A549 (cell line): ENCODE results near the gene SPG11. TPM values are rescaled to one million over a fixed set of nuclear protein-coding genes. Genes with fewer than 3 reads are reported as not detected.

Experiments
- ATAC-seq, 2 experiments: fragments of 200-7000 bp in 1 of 2; fragments of >200 bp in 1 of 2; cut with Nextera tagmentation in 1 of 2; cut with Tn5 transposase in 1 of 2; 3 replicates each; pipeline versions ENCODE4 v1.8.0 to v1.9.1; 2018 to 2020; ENCODE audit warnings: mild to moderate bottlenecking in 1 of 2, moderate library complexity in 1 of 2
- CTCF ChIA-PET: fragments of 300-600 bp; sonication (Branson Sonifier 250); formaldehyde crosslinking; extraction: SDS; loops from one replicate; lab custom pipeline; 2021; ENCODE audit warnings: antibody characterized with exemption, inconsistent platforms; lab: Yijun Ruan, JAX
- POLR2A ChIA-PET: fragments of 350-600 bp; formaldehyde crosslinking; extraction: SDS; loops from one replicate; lab custom pipeline; 2021; ENCODE audit warnings: antibody characterized with exemption, inconsistent platforms; lab: Yijun Ruan, JAX
- DNase-seq, 2 experiments: peaks; one replicate each; pipeline versions ENCODE4 v3.0.0 to v3.0.0-alpha.2; 2011 to 2016; ENCODE audit warnings: low read depth in 1 of 2, low spot score in 1 of 2
- FAIRE-seq: peaks from 2 replicates; lab custom pipeline; 2011; peaks lifted over from hg19 to GRCh38; lab: Jason Lieb, UNC
- H3K27ac ChIP-seq, 2 experiments: fragments of >200 bp; sonication (Bioruptor Twin); formaldehyde crosslinking; 3 replicates each; pipeline ENCODE4 v1.5.1; 2016 to 2017
- H3K4me1 ChIP-seq: fragments of >200 bp; sonication (Bioruptor Twin); formaldehyde crosslinking; 3 replicates; pipeline ENCODE4 v1.6.1; 2016
- H3K4me2 ChIP-seq: fragments of >200 bp; sonication (Bioruptor Twin); formaldehyde crosslinking; 3 replicates; pipeline ENCODE4 v1.6.1; 2016
- H3K4me3 ChIP-seq: fragments of >200 bp; sonication (Bioruptor Twin); formaldehyde crosslinking; 3 replicates; pipeline ENCODE4 v1.5.1; 2016
- H3K9me3 ChIP-seq: fragments of >200 bp; sonication (Bioruptor Twin); formaldehyde crosslinking; 3 replicates; pipeline ENCODE4 v1.6.1; 2016
- CBX2 ChIP-seq: fragments of 200-600 bp; sonication (generic); IDR thresholded peaks from 2 replicates; pipeline ENCODE4 v1.6.1; 2016; ENCODE audit warnings: low read depth, mild to moderate bottlenecking, borderline replicate concordance
- HDAC2 ChIP-seq: fragments of 200-600 bp; sonication (generic); IDR thresholded peaks from 2 replicates; pipeline ENCODE4 v1.6.1; 2016
- HOXB13 ChIP-seq: fragments of 250-450 bp; sonication (Bioruptor Pico); IDR thresholded peaks from 2 replicates; pipeline ENCODE4 v1.5.0; 2020; ENCODE audit warnings: low read depth, mild to moderate bottlenecking, moderate library complexity
- NR3C1 ChIP-seq: fragments of >200 bp; sonication (Bioruptor Twin); formaldehyde crosslinking; IDR thresholded peaks from 3 replicates; pipeline ENCODE4 v1.6.1; 2017
- POLR2A ChIP-seq: IDR thresholded peaks from 2 replicates; pipeline ENCODE4 v1.6.1; 2012; ENCODE audit warnings: mild to moderate bottlenecking, low read length
- POLR2AphosphoS2 ChIP-seq: conservative IDR thresholded peaks from 2 replicates; pipeline ENCODE4 v1.6.1; 2012; ENCODE audit warnings: low read length, improper control_type of control experiment, inconsistent platforms
- RAD21 ChIP-seq, 2 experiments: fragments of >200 bp in 1 of 2; sonication (Bioruptor Twin) in 1 of 2; formaldehyde crosslinking in 1 of 2; IDR thresholded peaks in 1 of 2; conservative IDR thresholded peaks in 1 of 2; 2 replicates in 1 of 2; 3 replicates in 1 of 2; pipeline ENCODE4 v1.6.1; 2012 to 2018; ENCODE audit warnings: inconsistent platforms in 1 of 2
- RARB ChIP-seq: fragments of 250-450 bp; sonication (Bioruptor Pico); IDR thresholded peaks from 2 replicates; pipeline ENCODE4 v1.8.0; 2021; ENCODE audit warnings: mild to moderate bottlenecking, moderate library complexity
- RFX5 ChIP-seq: fragments of 450-650 bp; IDR thresholded peaks from 2 replicates; pipeline ENCODE4 v1.7.1; 2014; ENCODE audit warnings: antibody characterized with exemption, mild to moderate bottlenecking, moderate library complexity
- TFCP2L1 ChIP-seq: fragments of 250-450 bp; sonication (Bioruptor Pico); IDR thresholded peaks from 2 replicates; pipeline ENCODE4 v1.5.0; 2021; ENCODE audit warnings: mild to moderate bottlenecking
- ZSCAN20 ChIP-seq: fragments of 250-450 bp; sonication (Bioruptor Pico); IDR thresholded peaks from 2 replicates; pipeline ENCODE4 v1.8.0; 2022; ENCODE audit warnings: mild to moderate bottlenecking, moderate library complexity
- whole genome bisulfite sequencing: methylation state at CpG from one replicate; pipeline ENCODE4 v1.1.6; 2017; ENCODE audit errors: missing lambda C conversion rate; 5-methylcytosine and 5-hydroxymethylcytosine counted together
- polyA plus RNA-seq, 4 experiments: library from polyadenylated mRNA; depleted of rRNA in 3 of 4; stranded (reverse); fragments of >200 nt; fragmentation: RNase III in 1 of 4; extraction: RNeasy Plus Mini Kit Qiagen cat#74134 plus additional on column Dnase treatment in 1 of 4; gene quantifications; 2 replicates in 3 of 4; 3 replicates in 1 of 4; pipeline ENCODE4 v1.2.3, GENCODE V29; 2011 to 2017
- TF ChIP-seq, protein P1 (sequence below): IDR thresholded peaks from 2 replicates; pipeline ENCODE4 v1.6.1; 2012; ENCODE audit warnings: low read depth, borderline replicate concordance
- TF ChIP-seq, protein P2 (sequence below): fragments of >200 bp; sonication (Bioruptor Twin); formaldehyde crosslinking; IDR thresholded peaks from 3 replicates; pipeline ENCODE4 v1.5.1; 2016
- TF ChIP-seq, protein P3 (sequence below): fragments of 200-600 bp; sonication (generic); IDR thresholded peaks from 2 replicates; pipeline ENCODE4 v1.6.1; 2016; ENCODE audit warnings: antibody characterized with exemption, mild to moderate bottlenecking, moderate library complexity
- TF ChIP-seq, protein P4 (sequence below): fragments of >200 bp; sonication (Bioruptor Twin); formaldehyde crosslinking; IDR thresholded peaks from 3 replicates; pipeline ENCODE4 v1.6.1; 2016

The SPG11 gene
- polyA plus RNA-seq, 2 of the 4 experiments (the other 2 are of a cell fraction) = 7.6 to 26.9 TPM

DNA sequence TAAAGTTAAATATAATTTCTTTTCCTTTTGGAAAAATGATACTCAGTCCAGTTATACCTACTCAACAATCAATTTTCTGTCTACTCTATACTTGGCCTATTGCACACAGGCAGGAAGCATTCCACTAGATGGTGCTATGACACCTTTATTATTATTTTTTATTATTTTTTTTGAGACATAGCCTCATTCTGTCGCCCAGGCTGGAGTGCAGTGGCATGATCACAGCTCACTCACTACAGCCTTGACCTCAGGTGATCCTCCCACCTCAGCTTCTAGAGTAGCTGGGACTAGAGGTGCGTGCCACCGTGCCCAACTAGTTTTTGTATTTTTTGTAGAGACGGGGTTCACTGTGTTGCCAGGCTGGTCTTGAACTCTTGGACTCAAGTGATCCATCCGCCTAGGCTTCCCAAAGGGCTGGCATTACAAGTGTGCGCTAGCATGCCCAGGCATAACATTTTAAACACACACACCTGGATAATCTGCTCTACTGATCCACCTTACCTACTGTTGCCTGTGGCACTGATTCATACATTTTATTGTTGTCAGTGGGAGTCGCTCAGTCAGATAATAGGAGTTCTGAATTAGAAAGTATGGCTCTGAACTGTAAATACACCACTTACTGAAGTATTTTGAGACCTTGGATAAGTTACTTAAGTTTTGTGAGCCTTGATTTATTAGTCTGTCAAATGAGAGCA, 70.3 kb downstream of the SPG11 start:
- no peak overlapping the region for H3K27ac ChIP-seq
- POLR2A ChIA-PET = interaction anchor here (0.5 kb wide), 1 partner anchor 10 kb away, joined by 10 read pairs; no protein-coding TSS in a partner anchor
- H3K4me3 ChIP-seq = no peak overlapping the region
- FAIRE-seq = no peak
- peak in 1 of 2 experiments; percentile 11 for DNase-seq
- CTCF ChIA-PET = interaction anchor here (0.6 to 1.6 kb wide), 10 partner anchors 8 to 163 kb away, joined by 3 to 9 read pairs (median 3); partner anchors contain the start of genes B2M, SPG11 and TRIM69
- peak in 1 of 2 experiments; percentile 78; a peak in 3 of 6 replicates for ATAC-seq
- peak; percentile 11 to 23; a peak in 1 of 5 replicates for TF ChIP-seq RAD21 (conservative IDR thresholded peaks at IDR 0.05 in 1 of 2, IDR thresholded peaks at IDR 0.05 in 1 of 2)
- TF ChIP-seq NR3C1 = no peak
- TF ChIP-seq HDAC2 = no peak
- TF ChIP-seq, protein P1, sequence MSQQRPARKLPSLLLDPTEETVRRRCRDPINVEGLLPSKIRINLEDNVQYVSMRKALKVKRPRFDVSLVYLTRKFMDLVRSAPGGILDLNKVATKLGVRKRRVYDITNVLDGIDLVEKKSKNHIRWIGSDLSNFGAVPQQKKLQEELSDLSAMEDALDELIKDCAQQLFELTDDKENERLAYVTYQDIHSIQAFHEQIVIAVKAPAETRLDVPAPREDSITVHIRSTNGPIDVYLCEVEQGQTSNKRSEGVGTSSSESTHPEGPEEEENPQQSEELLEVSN = no peak
- TF ChIP-seq, protein P2, sequence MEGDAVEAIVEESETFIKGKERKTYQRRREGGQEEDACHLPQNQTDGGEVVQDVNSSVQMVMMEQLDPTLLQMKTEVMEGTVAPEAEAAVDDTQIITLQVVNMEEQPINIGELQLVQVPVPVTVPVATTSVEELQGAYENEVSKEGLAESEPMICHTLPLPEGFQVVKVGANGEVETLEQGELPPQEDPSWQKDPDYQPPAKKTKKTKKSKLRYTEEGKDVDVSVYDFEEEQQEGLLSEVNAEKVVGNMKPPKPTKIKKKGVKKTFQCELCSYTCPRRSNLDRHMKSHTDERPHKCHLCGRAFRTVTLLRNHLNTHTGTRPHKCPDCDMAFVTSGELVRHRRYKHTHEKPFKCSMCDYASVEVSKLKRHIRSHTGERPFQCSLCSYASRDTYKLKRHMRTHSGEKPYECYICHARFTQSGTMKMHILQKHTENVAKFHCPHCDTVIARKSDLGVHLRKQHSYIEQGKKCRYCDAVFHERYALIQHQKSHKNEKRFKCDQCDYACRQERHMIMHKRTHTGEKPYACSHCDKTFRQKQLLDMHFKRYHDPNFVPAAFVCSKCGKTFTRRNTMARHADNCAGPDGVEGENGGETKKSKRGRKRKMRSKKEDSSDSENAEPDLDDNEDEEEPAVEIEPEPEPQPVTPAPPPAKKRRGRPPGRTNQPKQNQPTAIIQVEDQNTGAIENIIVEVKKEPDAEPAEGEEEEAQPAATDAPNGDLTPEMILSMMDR = peak; percentile 37
- TF ChIP-seq HOXB13 (CRISPR knock-in tag) = no peak
- H3K4me2 ChIP-seq = no peak overlapping the region
- H3K9me3 ChIP-seq = no peaks in the 10 kb centered on the region
- H3K4me1 ChIP-seq = no peaks in the 10 kb centered on the region
- WGBS = 81% methylated on average over 5 of the region's 7 CpGs

DNA sequence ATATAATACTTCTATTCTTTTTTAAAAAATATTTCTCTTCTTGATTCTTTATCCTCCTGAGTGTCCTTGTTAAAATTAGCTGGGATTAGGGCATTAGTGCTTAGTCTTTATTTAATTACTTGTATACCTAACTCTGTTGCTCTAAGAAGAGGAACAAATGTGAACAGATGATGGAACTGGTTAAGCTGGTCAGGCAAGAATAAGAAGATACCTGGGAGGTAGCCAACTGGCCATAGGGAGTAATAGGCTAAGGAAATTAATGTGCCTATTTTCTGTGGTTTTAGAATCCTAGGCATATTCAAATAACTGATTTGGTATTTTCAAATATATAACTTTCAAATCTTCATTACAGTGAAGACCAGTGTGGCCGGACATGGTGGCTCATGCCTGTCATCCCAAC, 72.1 kb downstream of the SPG11 start:
- POLR2A ChIA-PET = no interaction called here
- ATAC-seq (no peak), DNase-seq (no peak), FAIRE-seq (no peak)
- H3K27ac ChIP-seq = no peak overlapping the region
- no peaks in the 10 kb centered on the region for H3K4me1 ChIP-seq
- H3K9me3 ChIP-seq = no peaks in the 10 kb centered on the region
- WGBS = 93% methylated on average over 1 of the region's 1 CpG
- no peak for TF ChIP-seq RAD21 (conservative IDR thresholded peaks at IDR 0.05 in 1 of 2, IDR thresholded peaks at IDR 0.05 in 1 of 2)
- no peak for TF ChIP-seq HOXB13 (CRISPR knock-in tag)
- no peak for TF ChIP-seq RFX5
- no peak for TF ChIP-seq POLR2A
- TF ChIP-seq, protein P3, sequence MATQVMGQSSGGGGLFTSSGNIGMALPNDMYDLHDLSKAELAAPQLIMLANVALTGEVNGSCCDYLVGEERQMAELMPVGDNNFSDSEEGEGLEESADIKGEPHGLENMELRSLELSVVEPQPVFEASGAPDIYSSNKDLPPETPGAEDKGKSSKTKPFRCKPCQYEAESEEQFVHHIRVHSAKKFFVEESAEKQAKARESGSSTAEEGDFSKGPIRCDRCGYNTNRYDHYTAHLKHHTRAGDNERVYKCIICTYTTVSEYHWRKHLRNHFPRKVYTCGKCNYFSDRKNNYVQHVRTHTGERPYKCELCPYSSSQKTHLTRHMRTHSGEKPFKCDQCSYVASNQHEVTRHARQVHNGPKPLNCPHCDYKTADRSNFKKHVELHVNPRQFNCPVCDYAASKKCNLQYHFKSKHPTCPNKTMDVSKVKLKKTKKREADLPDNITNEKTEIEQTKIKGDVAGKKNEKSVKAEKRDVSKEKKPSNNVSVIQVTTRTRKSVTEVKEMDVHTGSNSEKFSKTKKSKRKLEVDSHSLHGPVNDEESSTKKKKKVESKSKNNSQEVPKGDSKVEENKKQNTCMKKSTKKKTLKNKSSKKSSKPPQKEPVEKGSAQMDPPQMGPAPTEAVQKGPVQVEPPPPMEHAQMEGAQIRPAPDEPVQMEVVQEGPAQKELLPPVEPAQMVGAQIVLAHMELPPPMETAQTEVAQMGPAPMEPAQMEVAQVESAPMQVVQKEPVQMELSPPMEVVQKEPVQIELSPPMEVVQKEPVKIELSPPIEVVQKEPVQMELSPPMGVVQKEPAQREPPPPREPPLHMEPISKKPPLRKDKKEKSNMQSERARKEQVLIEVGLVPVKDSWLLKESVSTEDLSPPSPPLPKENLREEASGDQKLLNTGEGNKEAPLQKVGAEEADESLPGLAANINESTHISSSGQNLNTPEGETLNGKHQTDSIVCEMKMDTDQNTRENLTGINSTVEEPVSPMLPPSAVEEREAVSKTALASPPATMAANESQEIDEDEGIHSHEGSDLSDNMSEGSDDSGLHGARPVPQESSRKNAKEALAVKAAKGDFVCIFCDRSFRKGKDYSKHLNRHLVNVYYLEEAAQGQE = no peak
- no peak for TF ChIP-seq ZSCAN20 (CRISPR knock-in tag)
- TF ChIP-seq POLR2AphosphoS2 = no peak
- TF ChIP-seq RARB (CRISPR knock-in tag) = no peak
- TF ChIP-seq CBX2 = no peak
- no peak for TF ChIP-seq TFCP2L1 (CRISPR knock-in tag)
- TF ChIP-seq, protein P2 = no peak
- TF ChIP-seq, protein P4, sequence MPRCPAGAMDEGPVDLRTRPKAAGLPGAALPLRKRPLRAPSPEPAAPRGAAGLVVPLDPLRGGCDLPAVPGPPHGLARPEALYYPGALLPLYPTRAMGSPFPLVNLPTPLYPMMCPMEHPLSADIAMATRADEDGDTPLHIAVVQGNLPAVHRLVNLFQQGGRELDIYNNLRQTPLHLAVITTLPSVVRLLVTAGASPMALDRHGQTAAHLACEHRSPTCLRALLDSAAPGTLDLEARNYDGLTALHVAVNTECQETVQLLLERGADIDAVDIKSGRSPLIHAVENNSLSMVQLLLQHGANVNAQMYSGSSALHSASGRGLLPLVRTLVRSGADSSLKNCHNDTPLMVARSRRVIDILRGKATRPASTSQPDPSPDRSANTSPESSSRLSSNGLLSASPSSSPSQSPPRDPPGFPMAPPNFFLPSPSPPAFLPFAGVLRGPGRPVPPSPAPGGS = no peak
- TF ChIP-seq, all 56 proteins: peak for 0
- no peak overlapping the region for H3K4me3 ChIP-seq
- H3K4me2 ChIP-seq = no peak overlapping the region
- CTCF ChIA-PET = interaction anchor here (0.7 to 1.4 kb wide), 3 partner anchors 13 to 1529 kb away, joined by 3 to 5 read pairs (median 4); no protein-coding TSS in a partner anchor
